Progenitor cell of endocrine pancreas (in vitro differentiated cells): ENCODE measurements around the gene GOLGA6A. TPM values are rescaled to one million over a fixed set of nuclear protein-coding genes. Genes with fewer than 3 reads are reported as not detected.

Source experiments
- DNase-seq: peaks from one replicate; pipeline ENCODE4 v3.0.0; 2021; ENCODE audit warnings: low spot score; ENCODE audit not compliant: unreplicated experiment
- H3K27ac Mint-ChIP-seq: 2 replicates; pipeline ENCODE4 v1.8.0; 2021; ENCODE audit warnings: mild to moderate bottlenecking, moderate library complexity, mixed read lengths
- H3K27me3 Mint-ChIP-seq: 2 replicates; pipeline ENCODE4 v1.8.0; 2021; ENCODE audit warnings: mixed read lengths
- H3K36me3 Mint-ChIP-seq: 2 replicates; pipeline ENCODE4 v1.8.0; 2022; ENCODE audit warnings: mixed read lengths; ENCODE audit not compliant: insufficient read depth
- H3K4me1 Mint-ChIP-seq: 2 replicates; pipeline ENCODE4 v1.8.0; 2021; ENCODE audit warnings: low read depth, mixed read lengths
- H3K4me3 Mint-ChIP-seq: 2 replicates; pipeline ENCODE4 v1.8.0; 2021; ENCODE audit warnings: low read depth, mild to moderate bottlenecking, moderate library complexity, mixed read lengths
- H3K9me3 Mint-ChIP-seq: 2 replicates; pipeline ENCODE4 v1.8.0; 2021; ENCODE audit warnings: low read depth, mixed read lengths
- CTCF ChIP-seq: fragments of 200-600 bp; sonication (generic); IDR thresholded peaks from one replicate; pipeline ENCODE4 v1.5.0; 2021; ENCODE audit warnings: antibody characterized with exemption, mild to moderate bottlenecking; ENCODE audit not compliant: unreplicated experiment
- total RNA-seq: library from RNA; stranded (reverse); gene quantifications from 2 replicates; pipeline ENCODE4 v1.2.1, GENCODE V29; 2021

GOLGA6A gene
- total RNA-seq, 1 donor from 2014 or later, result 0.89 TPM

GRCh38 chr15:74046275-74046674, 36.1 kb downstream of the GOLGA6A start:
- DNase-seq, result no peak
- no peaks in the 10 kb centered on the region for H3K36me3 Mint-ChIP-seq
- H3K9me3 Mint-ChIP-seq, result no peaks in the 10 kb centered on the region
- peaks cover 9% of the 10 kb centered on the region for H3K27me3 Mint-ChIP-seq
- no peak overlapping the region for H3K4me3 Mint-ChIP-seq
- no peak overlapping the region for H3K27ac Mint-ChIP-seq
- no peaks in the 10 kb centered on the region for H3K4me1 Mint-ChIP-seq
- no peak for TF ChIP-seq CTCF

DNA sequence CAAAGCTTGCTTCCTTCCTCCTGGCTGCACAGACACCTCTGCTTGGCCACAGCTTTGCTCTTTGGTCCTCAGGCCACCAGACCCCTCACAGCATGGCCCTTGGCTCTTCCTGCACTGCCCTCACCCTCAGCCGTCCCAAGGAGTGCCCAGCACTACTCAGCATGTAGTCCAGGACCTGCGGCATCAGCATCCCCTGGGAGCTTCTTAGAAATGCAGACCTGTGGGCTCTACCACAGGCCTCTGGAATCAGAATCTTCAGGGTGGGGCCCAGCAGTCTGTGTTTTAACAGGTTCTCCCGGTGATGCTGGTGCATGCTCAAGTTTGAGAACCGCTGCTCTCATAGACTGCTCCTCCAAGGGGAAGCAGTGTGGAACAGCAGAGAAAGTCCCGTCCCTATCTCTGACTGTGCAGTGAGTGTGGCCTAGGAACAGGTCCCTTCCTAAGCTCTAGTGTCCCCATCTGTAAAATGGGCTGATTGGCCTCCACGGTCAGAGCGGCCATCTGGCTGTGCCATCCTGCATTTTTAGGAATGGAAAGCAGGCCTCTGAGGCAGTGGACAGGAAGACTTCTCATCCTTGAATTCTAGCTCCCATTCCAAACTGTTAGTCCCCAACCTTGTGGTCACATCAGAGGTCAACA, 36.6 kb downstream of the GOLGA6A start:
- DNase-seq, result no peak
- no peak overlapping the region for H3K27ac Mint-ChIP-seq
- H3K4me3 Mint-ChIP-seq, result no peak overlapping the region

GRCh38 chr15:74045184-74045583, 37.2 kb downstream of the GOLGA6A start:
- Mint-ChIP-seq H3K27me3 (peaks cover 5% of the 10 kb centered on the region), H3K27ac (no peak overlapping the region), H3K4me3 (no peak overlapping the region), H3K4me1 (no peaks in the 10 kb centered on the region), H3K9me3 (no peaks in the 10 kb centered on the region), H3K36me3 (no peaks in the 10 kb centered on the region)
- no peak for DNase-seq
- TF ChIP-seq CTCF, result no peak

More for the DNA sequence above, 36.6 kb downstream of the GOLGA6A start:
- Mint-ChIP-seq H3K4me1 (no peaks in the 10 kb centered on the region), H3K27me3 (peaks cover 8% of the 10 kb centered on the region), H3K36me3 (no peaks in the 10 kb centered on the region), H3K9me3 (no peaks in the 10 kb centered on the region)
- TF ChIP-seq CTCF, result no peak

DNA sequence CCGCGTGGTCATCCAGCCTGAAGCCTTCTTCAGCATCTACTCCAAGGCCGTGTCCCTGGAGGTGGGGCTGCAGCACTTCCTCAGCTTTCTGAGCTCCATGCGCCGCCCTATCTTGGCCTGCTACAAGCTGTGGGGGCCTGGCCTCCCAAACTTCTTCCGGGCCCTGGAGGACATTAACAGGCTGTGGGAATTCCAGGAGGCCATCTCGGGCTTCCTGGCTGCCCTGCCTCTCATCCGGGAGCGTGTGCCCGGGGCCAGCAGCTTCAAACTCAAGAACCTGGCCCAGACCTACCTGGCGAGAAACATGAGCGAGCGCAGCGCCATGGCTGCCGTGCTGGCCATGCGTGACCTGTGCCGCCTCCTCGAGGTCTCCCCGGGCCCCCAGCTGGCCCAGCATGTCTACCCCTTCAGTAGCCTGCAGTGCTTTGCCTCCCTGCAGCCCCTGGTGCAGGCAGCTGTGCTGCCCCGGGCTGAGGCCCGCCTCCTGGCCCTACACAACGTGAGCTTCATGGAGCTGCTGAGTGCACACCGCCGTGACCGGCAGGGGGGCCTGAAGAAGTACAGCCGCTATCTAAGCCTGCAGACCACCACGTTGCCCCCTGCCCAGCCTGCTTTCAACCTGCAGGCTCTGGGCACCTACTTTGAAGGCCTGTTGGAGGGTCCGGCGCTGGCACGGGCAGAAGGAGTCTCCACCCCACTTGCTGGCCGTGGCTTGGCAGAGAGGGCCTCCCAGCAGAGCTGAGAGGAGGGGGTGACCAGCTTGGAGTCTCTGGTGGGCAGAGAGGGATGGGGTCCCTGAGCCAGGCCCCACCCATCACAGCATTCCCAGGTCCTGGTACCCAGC, 37.9 kb downstream of the GOLGA6A start:
- Mint-ChIP-seq H3K9me3 (no peaks in the 10 kb centered on the region), H3K36me3 (no peaks in the 10 kb centered on the region), H3K4me3 (no peak overlapping the region), H3K4me1 (no peaks in the 10 kb centered on the region), H3K27me3 (peaks cover 2% of the 10 kb centered on the region), H3K27ac (no peak overlapping the region)
- DNase-seq, result no peak
- no peak for TF ChIP-seq CTCF

GRCh38 chr15:74043425-74044266, 38.7 kb downstream of the GOLGA6A start:
- DNase-seq, result no peak
- H3K27ac Mint-ChIP-seq, result no peak overlapping the region
- TF ChIP-seq CTCF, result no peak
- no peaks in the 10 kb centered on the region for H3K4me1 Mint-ChIP-seq
- H3K27me3 Mint-ChIP-seq, result no peaks in the 10 kb centered on the region
- no peaks in the 10 kb centered on the region for H3K36me3 Mint-ChIP-seq
- no peak overlapping the region for H3K4me3 Mint-ChIP-seq
- H3K9me3 Mint-ChIP-seq, result no peaks in the 10 kb centered on the region
